Stomach (tissue), 4 donors: ENCODE data around the gene PRG2.

Experiments
- EP300 ChIP-seq: sonication (generic); formaldehyde crosslinking; IDR thresholded peaks from one replicate; pipeline ENCODE4 v1.6.1; 2017; ENCODE audit warnings: antibody characterized with exemption
- TF ChIP-seq, protein P1 (sequence below), 7 experiments: fragments of 450-650 bp in 4 of 7; fragments of 200-600 bp in 3 of 7; sonication (generic) in 3 of 7; IDR thresholded peaks; one replicate each; pipeline ENCODE4 v1.5.1; 2016 to 2019; ENCODE audit warnings: antibody characterized with exemption in 7 of 7, control low read depth in 2 of 7, mild to moderate bottlenecking in 1 of 7

DNA sequence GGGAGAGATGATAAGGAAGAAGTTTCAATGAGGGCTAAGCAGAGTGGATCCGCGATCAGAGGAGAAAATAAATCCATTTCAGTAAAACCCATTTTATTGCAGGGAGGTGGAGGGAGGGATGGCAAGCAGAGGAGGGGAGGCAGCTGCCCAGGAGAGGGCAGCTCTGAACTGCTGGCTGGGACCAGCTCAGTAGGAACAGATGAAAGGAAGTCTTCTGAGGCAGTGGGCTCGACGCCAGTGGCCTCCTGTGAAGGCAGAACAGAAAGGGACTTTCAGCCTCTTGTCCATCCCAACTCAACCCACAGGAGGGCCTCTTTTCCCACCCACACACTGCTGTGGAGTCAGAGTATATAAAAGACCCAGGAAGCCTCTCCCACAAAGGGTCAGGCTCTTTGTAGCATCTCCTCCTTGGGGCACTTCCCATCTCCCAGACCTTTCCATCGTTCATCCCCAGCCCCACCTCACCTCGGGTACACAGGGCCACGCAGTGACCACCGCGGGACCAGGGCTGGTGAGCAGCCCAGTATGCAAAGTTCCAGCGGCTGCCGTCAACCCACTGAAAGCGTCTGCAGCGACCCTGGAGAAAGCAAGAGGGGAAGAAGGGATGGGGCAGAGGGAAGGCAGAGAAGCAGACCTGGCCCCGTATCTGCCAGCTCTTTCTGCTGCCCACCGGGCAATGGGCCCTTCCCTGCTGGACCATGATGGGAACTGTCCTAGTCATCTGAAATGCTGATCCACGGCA, 3.0 kb downstream of the PRG2 start:
- TF ChIP-seq, protein P1, sequence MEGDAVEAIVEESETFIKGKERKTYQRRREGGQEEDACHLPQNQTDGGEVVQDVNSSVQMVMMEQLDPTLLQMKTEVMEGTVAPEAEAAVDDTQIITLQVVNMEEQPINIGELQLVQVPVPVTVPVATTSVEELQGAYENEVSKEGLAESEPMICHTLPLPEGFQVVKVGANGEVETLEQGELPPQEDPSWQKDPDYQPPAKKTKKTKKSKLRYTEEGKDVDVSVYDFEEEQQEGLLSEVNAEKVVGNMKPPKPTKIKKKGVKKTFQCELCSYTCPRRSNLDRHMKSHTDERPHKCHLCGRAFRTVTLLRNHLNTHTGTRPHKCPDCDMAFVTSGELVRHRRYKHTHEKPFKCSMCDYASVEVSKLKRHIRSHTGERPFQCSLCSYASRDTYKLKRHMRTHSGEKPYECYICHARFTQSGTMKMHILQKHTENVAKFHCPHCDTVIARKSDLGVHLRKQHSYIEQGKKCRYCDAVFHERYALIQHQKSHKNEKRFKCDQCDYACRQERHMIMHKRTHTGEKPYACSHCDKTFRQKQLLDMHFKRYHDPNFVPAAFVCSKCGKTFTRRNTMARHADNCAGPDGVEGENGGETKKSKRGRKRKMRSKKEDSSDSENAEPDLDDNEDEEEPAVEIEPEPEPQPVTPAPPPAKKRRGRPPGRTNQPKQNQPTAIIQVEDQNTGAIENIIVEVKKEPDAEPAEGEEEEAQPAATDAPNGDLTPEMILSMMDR (IDR thresholded peaks at IDR 0.05), result no peak
- no peak for TF ChIP-seq EP300
